ENCODE results near the gene CCNJL. TPM values are rescaled to one million over a fixed set of nuclear protein-coding genes. Genes with fewer than 3 reads are reported as not detected.
"Not testable (repeated sequence)": the region's sequence is repeated elsewhere in the genome, so short reads cannot be mapped to it uniquely, and the experiment has no call there.

The CCNJL gene
- total RNA-seq, 1 donor from 2014 or later = 15.7 TPM

DNA sequence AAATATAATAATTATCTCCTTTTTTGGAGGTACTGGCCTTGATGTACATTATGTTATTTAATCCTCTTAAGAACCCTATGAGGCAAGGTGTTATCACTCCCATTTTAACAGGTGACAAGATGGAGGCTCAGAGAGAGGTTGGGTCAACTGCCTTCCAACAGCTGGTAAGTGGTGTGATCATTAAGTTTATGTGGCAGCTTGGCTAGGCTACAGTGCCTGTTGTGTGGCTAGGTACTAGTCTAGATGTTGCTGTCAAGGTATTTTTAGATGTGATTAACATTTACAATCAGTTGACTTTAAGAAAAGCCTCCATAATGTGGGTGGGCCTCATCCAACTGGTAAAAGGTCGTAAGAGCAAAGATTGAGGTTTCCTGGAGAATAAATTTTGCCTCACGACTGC lies 61.5 kb downstream of the CCNJL start:
- H3K4me3 ChIP-seq (ENCODE audit: insufficient read depth, low read depth, low read length) = no peak overlapping the region
- peaks cover 10% of the 10 kb centered on the region for H3K36me3 Mint-ChIP-seq (ENCODE audit: low read depth, unreplicated experiment)
- peaks cover 15% of the 10 kb centered on the region for H3K36me3 ChIP-seq (ENCODE audit: insufficient read depth, low read length)
- H3K4me1 Mint-ChIP-seq (ENCODE audit: low read depth, unreplicated experiment) = peaks cover 8% of the 10 kb centered on the region
- H4K20me1 ChIP-seq (ENCODE audit: insufficient read depth, low read length) = no peaks in the 10 kb centered on the region
- no peaks in the 10 kb centered on the region for H3K9me3 Mint-ChIP-seq (ENCODE audit: unreplicated experiment)
- no peak for TF ChIP-seq EZH2 (IDR thresholded peaks at IDR 0.05; ENCODE audit: insufficient read depth, low read length)
- TF ChIP-seq CTCF (IDR thresholded peaks at IDR 0.05; ENCODE audit: insufficient read depth, low read depth, low read length) = no peak
- H3K4me2 ChIP-seq (ENCODE audit: low read length) = no peak overlapping the region
- H3K27ac Mint-ChIP-seq (ENCODE audit: unreplicated experiment) = no peak overlapping the region
- H3K27me3 Mint-ChIP-seq (ENCODE audit: low read depth, unreplicated experiment) = no peaks in the 10 kb centered on the region
- no peak overlapping the region for H3K27ac ChIP-seq (ENCODE audit: low read depth, low read length)
- no peak overlapping the region for H3K4me3 Mint-ChIP-seq (ENCODE audit: unreplicated experiment)
- no peaks in the 10 kb centered on the region for H3K4me1 ChIP-seq (ENCODE audit: insufficient read depth, low read length)
- no peak for FAIRE-seq
- H3K27me3 ChIP-seq (ENCODE audit: insufficient read depth, low read length) = no peaks in the 10 kb centered on the region
- no peaks in the 10 kb centered on the region for H3K9me3 ChIP-seq (ENCODE audit: insufficient read depth, low read depth, low read length)
- H3K79me2 ChIP-seq (ENCODE audit: insufficient read depth, low read length) = no peaks in the 10 kb centered on the region
- DNase-seq (ENCODE audit: low read depth) = no peak
- no peak overlapping the region for H3K9ac ChIP-seq (ENCODE audit: low read length)
- H2AFZ ChIP-seq (ENCODE audit: low read depth, low read length) = no peak overlapping the region

- Histone ChIP-seq H3K4me1 (ENCODE audit: insufficient read depth, low read length) (no peaks in the 10 kb centered on the region), H3K79me2 (ENCODE audit: insufficient read depth, low read length) (no peaks in the 10 kb centered on the region), H3K9me3 (ENCODE audit: insufficient read depth, low read depth, low read length) (no peaks in the 10 kb centered on the region), H3K9ac (ENCODE audit: low read length) (no peak overlapping the region), H4K20me1 (ENCODE audit: insufficient read depth, low read length) (no peaks in the 10 kb centered on the region), H2AFZ (ENCODE audit: low read depth, low read length) (no peak overlapping the region), H3K4me3 (ENCODE audit: insufficient read depth, low read depth, low read length) (no peak overlapping the region), H3K36me3 (ENCODE audit: insufficient read depth, low read length) (peaks cover 12% of the 10 kb centered on the region), H3K4me2 (ENCODE audit: low read length) (no peak overlapping the region), H3K27ac (ENCODE audit: low read depth, low read length) (no peak overlapping the region), H3K27me3 (ENCODE audit: insufficient read depth, low read length) (no peaks in the 10 kb centered on the region)
- Mint-ChIP-seq H3K27ac (ENCODE audit: unreplicated experiment) (no peak overlapping the region), H3K4me1 (ENCODE audit: low read depth, unreplicated experiment) (peaks cover 8% of the 10 kb centered on the region), H3K36me3 (ENCODE audit: low read depth, unreplicated experiment) (peaks cover 10% of the 10 kb centered on the region), H3K4me3 (ENCODE audit: unreplicated experiment) (no peak overlapping the region), H3K27me3 (ENCODE audit: low read depth, unreplicated experiment) (no peaks in the 10 kb centered on the region), H3K9me3 (ENCODE audit: unreplicated experiment) (no peaks in the 10 kb centered on the region)
- DNase-seq (ENCODE audit: low read depth) (no peak), FAIRE-seq (no peak)
- no peak for TF ChIP-seq EZH2 (IDR thresholded peaks at IDR 0.05; ENCODE audit: insufficient read depth, low read length)
- TF ChIP-seq CTCF (IDR thresholded peaks at IDR 0.05; ENCODE audit: insufficient read depth, low read depth, low read length) = no peak
Observed at GRCh38 chr5:160250226-160250625, 62.1 kb downstream of the CCNJL start.

GRCh38 chr5:160249570-160249969 lies 62.8 kb downstream of the CCNJL start:
- not testable (repeated sequence) for H3K4me2 ChIP-seq (ENCODE audit: low read length); H3K27ac Mint-ChIP-seq (ENCODE audit: unreplicated experiment); H3K27me3 ChIP-seq (ENCODE audit: insufficient read depth, low read length); H3K4me1 Mint-ChIP-seq (ENCODE audit: low read depth, unreplicated experiment); H3K4me1 ChIP-seq (ENCODE audit: insufficient read depth, low read length); H4K20me1 ChIP-seq (ENCODE audit: insufficient read depth, low read length); H3K4me3 ChIP-seq (ENCODE audit: insufficient read depth, low read depth, low read length); H2AFZ ChIP-seq (ENCODE audit: low read depth, low read length); DNase-seq (ENCODE audit: low read depth); H3K9ac ChIP-seq (ENCODE audit: low read length); H3K27me3 Mint-ChIP-seq (ENCODE audit: low read depth, unreplicated experiment); H3K4me3 Mint-ChIP-seq (ENCODE audit: unreplicated experiment); H3K79me2 ChIP-seq (ENCODE audit: insufficient read depth, low read length); H3K27ac ChIP-seq (ENCODE audit: low read depth, low read length); FAIRE-seq; H3K9me3 ChIP-seq (ENCODE audit: insufficient read depth, low read depth, low read length); H3K9me3 Mint-ChIP-seq (ENCODE audit: unreplicated experiment)
- peaks cover 10% of the 10 kb centered on the region for H3K36me3 Mint-ChIP-seq (ENCODE audit: low read depth, unreplicated experiment)
- H3K36me3 ChIP-seq (ENCODE audit: insufficient read depth, low read length) = peaks cover 10% of the 10 kb centered on the region
